HepG2 (cell line): ENCODE measurements around the gene P3R3URF. TPM values are rescaled to one million over a fixed set of nuclear protein-coding genes. Genes with fewer than 3 reads are reported as not detected.

Source experiments
- CBFB ChIP-seq: sonication (generic); formaldehyde crosslinking; IDR thresholded peaks from 2 replicates; pipeline ENCODE4 v1.4.0; 2020; ENCODE audit warnings: missing genetic modification reagents
- GATA4 ChIP-seq: sonication (generic); IDR thresholded peaks from 2 replicates; pipeline ENCODE4 v1.6.1; 2016; ENCODE audit warnings: antibody characterized with exemption, low read depth, borderline replicate concordance
- GZF1 ChIP-seq: sonication (generic); formaldehyde crosslinking; IDR thresholded peaks from 2 replicates; pipeline ENCODE4 v1.5.1; 2020; ENCODE audit warnings: mild to moderate bottlenecking, missing genetic modification reagents
- HNRNPLL ChIP-seq: fragments of 200-400 bp; formaldehyde crosslinking; IDR thresholded peaks from 2 replicates; pipeline ENCODE4 v1.6.1; 2017; ENCODE audit warnings: mild to moderate bottlenecking, low read depth, low read length; ENCODE audit not compliant: poor library complexity, severe bottlenecking
- JARID2 ChIP-seq: sonication (generic); formaldehyde crosslinking; IDR thresholded peaks from 2 replicates; pipeline ENCODE4 v1.8.1; 2023; ENCODE audit warnings: missing genetic modification reagents, inconsistent platforms; ENCODE audit not compliant: insufficient replicate concordance
- KDM1A ChIP-seq: IDR thresholded peaks from 2 replicates; pipeline ENCODE4 v1.6.1; 2016; ENCODE audit warnings: missing compliant biosample characterization
- KMT2B ChIP-seq: IDR thresholded peaks from 2 replicates; pipeline ENCODE4 v1.6.1; 2016; ENCODE audit warnings: missing genetic modification reagents, missing compliant biosample characterization
- POGZ ChIP-seq: sonication (generic); formaldehyde crosslinking; IDR thresholded peaks from 2 replicates; pipeline ENCODE4 v1.4.0; 2020; ENCODE audit warnings: mild to moderate bottlenecking, missing genetic modification reagents
- SIN3B ChIP-seq: fragments of 150-350 bp; IDR thresholded peaks from 2 replicates; pipeline ENCODE4 v1.6.1; 2014; ENCODE audit warnings: low read length
- SIX4 ChIP-seq: sonication (generic); formaldehyde crosslinking; IDR thresholded peaks from 2 replicates; pipeline ENCODE4 v1.4.0; 2020; ENCODE audit warnings: missing genetic modification reagents
- TP53 ChIP-seq: sonication (generic); formaldehyde crosslinking; conservative IDR thresholded peaks from 2 replicates; pipeline ENCODE4 v1.4.0; 2020; ENCODE audit warnings: missing genetic modification reagents
- ZFP62 ChIP-seq: sonication (generic); formaldehyde crosslinking; IDR thresholded peaks from 2 replicates; pipeline ENCODE4 v1.4.0; 2020; ENCODE audit warnings: missing genetic modification reagents
- ZNF138 ChIP-seq: sonication (generic); formaldehyde crosslinking; IDR thresholded peaks from 2 replicates; pipeline ENCODE4 v1.5.0; 2020; ENCODE audit warnings: mild to moderate bottlenecking, low read depth, missing genetic modification reagents
- ZNF160 ChIP-seq: sonication (generic); formaldehyde crosslinking; IDR thresholded peaks from 2 replicates; pipeline ENCODE4 v1.8.0; 2022; ENCODE audit warnings: mild to moderate bottlenecking, inconsistent platforms, missing genetic modification reagents
- ZNF547 ChIP-seq: sonication (generic); formaldehyde crosslinking; IDR thresholded peaks from 2 replicates; pipeline ENCODE4 v1.5.1; 2020; ENCODE audit warnings: mild to moderate bottlenecking, missing genetic modification reagents
- ZNF598 ChIP-seq: sonication (generic); formaldehyde crosslinking; IDR thresholded peaks from 2 replicates; pipeline ENCODE4 v1.5.1; 2020; ENCODE audit warnings: mild to moderate bottlenecking, missing genetic modification reagents, borderline replicate concordance
- ZNF775 ChIP-seq: sonication (generic); formaldehyde crosslinking; IDR thresholded peaks from 2 replicates; pipeline ENCODE4 v1.4.0; 2020; ENCODE audit warnings: missing genetic modification reagents, mild to moderate bottlenecking, moderate library complexity, borderline replicate concordance
- ZSCAN9 ChIP-seq: IDR thresholded peaks from 2 replicates; pipeline ENCODE4 v1.6.1; 2016; ENCODE audit warnings: borderline replicate concordance
- polyA plus RNA-seq, 8 experiments: library from polyadenylated mRNA; depleted of rRNA in 3 of 8; stranded (reverse) in 7 of 8; unstranded in 1 of 8; fragments of >200 nt; fragmentation: Illumina TruSeq in 4 of 8; extraction: Trizol in 4 of 8; gene quantifications; 2 replicates each; pipeline versions ENCODE4 v1.2.1 to v1.2.3, GENCODE V29; 2011 to 2016; ENCODE audit warnings: low read depth in 4 of 8, missing spikeins in 1 of 8, mixed read lengths in 1 of 8; ENCODE audit not compliant: insufficient read depth in 1 of 8
- total RNA-seq, 5 experiments: library from RNA; depleted of rRNA; stranded (reverse); fragments of >200 nt; fragmentation: Illumina TruSeq; extraction: Trizol; gene quantifications; 2 replicates each; pipeline ENCODE4 v1.2.3, GENCODE V29; 2016; ENCODE audit warnings: low read depth in 1 of 5
- TF ChIP-seq, protein P1 (sequence below): sonication (generic); formaldehyde crosslinking; IDR thresholded peaks from 2 replicates; pipeline ENCODE4 v1.8.0; 2022; ENCODE audit warnings: low read depth, missing genetic modification reagents
- TF ChIP-seq, protein P2 (sequence below): sonication (generic); formaldehyde crosslinking; IDR thresholded peaks from 2 replicates; pipeline ENCODE4 v1.9.0; 2021; ENCODE audit warnings: missing genetic modification reagents, borderline replicate concordance
- TF ChIP-seq, protein P3 (sequence below): sonication (generic); formaldehyde crosslinking; IDR thresholded peaks from 2 replicates; pipeline ENCODE4 v1.4.0; 2020; ENCODE audit warnings: missing genetic modification reagents
- TF ChIP-seq, protein P4 (sequence below): sonication (generic); formaldehyde crosslinking; IDR thresholded peaks from 2 replicates; pipeline ENCODE4 v1.4.0; 2020; ENCODE audit warnings: missing genetic modification reagents, mild to moderate bottlenecking, borderline replicate concordance
- TF ChIP-seq, protein P5 (sequence below): IDR thresholded peaks from 2 replicates; pipeline ENCODE4 v1.6.1; 2016; ENCODE audit warnings: missing genetic modification reagents, missing compliant biosample characterization

Gene P3R3URF
- total and polyA plus RNA-seq, 2 of the 13 experiments (the other 11 are each of a cell fraction or from before 2014, with no cell fraction given): not detected

DNA sequence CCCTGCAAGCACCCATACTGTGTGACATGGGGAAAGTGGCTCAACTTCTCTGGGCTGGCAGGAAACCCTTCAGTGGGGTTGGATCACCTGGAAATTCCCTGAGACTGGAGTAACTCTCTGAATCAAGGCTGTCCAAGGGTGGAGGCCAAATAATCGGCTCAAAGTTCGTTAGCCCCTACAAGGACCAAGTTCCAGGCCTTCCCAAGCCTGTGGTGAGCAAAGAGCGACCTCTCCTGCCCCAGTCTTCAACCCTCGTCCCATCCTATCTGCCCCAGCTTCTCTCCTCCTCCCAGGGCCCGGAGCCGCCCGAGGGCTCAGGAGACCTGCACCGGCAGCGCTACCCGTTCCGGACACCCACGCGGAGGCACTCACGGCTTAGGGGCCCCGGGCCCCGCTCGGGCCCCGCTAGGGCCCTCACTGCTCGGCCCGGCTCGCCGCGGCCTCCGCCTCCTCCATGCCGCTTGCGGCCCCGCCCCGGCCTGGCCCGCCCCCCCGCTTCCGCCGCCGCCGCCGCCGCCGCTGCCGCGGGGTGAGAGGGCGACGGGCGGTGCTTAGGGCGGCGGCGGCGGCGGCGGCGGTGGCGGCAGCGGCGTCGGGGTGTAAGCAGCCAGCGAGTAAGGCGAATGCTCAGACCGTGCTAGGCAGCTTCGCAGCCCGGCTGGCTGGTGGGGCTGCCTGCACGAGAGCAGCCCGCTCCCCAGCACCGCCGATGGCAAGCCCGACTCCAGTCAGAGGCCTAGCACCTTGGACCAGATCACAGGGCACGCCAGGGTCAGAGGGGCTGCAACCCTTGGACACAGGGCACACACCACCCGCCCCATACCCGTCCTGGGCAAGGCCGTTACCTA lies 21.9 kb upstream of the P3R3URF start, which contains the start of gene POMGNT1 (continued):
- TF ChIP-seq ZNF160 (CRISPR knock-in tag) (0 out of 2 replicates have a peak, but pooled peaks have one; percentile 46), ZNF138 (CRISPR knock-in tag) (no peak), SIN3B (no peak), ZNF547 (no peak), ZSCAN9 (CRISPR knock-in tag) (no peak), HNRNPLL (peak; percentile 27), POGZ (CRISPR knock-in tag) (peak; percentile 57; the same call in 1 of the 2 replicates), GZF1 (CRISPR knock-in tag) (no peak; the same call in 1 of the 2 replicates), GATA4 (no peak), SIX4 (CRISPR knock-in tag) (no peak), CBFB (no peak; the same call in 1 of the 2 replicates), TP53 (CRISPR knock-in tag) (0 out of 2 replicates have a peak, but pooled peaks have one; percentile 6), ZNF598 (CRISPR knock-in tag) (no peak), ZNF775 (CRISPR knock-in tag) (no peak), KMT2B (no peak; the same call in 1 of the 2 replicates), ZFP62 (CRISPR knock-in tag) (no peak), JARID2 (no peak), KDM1A (peak; percentile 89)
- TF ChIP-seq, protein P1, sequence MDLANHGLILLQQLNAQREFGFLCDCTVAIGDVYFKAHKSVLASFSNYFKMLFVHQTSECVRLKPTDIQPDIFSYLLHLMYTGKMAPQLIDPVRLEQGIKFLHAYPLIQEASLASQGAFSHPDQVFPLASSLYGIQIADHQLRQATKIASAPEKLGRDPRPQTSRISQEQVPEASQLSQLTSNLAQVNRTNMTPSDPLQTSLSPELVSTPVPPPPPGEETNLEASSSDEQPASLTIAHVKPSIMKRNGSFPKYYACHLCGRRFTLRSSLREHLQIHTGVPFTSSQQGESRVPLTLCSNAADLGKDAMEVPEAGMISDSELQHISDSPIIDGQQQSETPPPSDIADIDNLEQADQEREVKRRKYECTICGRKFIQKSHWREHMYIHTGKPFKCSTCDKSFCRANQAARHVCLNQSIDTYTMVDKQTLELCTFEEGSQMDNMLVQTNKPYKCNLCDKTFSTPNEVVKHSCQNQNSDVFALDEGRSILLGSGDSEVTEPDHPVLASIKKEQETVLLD (CRISPR knock-in tag): no peak
- TF ChIP-seq, protein P2, sequence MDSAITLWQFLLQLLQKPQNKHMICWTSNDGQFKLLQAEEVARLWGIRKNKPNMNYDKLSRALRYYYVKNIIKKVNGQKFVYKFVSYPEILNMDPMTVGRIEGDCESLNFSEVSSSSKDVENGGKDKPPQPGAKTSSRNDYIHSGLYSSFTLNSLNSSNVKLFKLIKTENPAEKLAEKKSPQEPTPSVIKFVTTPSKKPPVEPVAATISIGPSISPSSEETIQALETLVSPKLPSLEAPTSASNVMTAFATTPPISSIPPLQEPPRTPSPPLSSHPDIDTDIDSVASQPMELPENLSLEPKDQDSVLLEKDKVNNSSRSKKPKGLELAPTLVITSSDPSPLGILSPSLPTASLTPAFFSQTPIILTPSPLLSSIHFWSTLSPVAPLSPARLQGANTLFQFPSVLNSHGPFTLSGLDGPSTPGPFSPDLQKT (CRISPR knock-in tag): no peak
- TF ChIP-seq, protein P3, sequence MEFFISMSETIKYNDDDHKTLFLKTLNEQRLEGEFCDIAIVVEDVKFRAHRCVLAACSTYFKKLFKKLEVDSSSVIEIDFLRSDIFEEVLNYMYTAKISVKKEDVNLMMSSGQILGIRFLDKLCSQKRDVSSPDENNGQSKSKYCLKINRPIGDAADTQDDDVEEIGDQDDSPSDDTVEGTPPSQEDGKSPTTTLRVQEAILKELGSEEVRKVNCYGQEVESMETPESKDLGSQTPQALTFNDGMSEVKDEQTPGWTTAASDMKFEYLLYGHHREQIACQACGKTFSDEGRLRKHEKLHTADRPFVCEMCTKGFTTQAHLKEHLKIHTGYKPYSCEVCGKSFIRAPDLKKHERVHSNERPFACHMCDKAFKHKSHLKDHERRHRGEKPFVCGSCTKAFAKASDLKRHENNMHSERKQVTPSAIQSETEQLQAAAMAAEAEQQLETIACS (CRISPR knock-in tag): no peak
- TF ChIP-seq, protein P4, sequence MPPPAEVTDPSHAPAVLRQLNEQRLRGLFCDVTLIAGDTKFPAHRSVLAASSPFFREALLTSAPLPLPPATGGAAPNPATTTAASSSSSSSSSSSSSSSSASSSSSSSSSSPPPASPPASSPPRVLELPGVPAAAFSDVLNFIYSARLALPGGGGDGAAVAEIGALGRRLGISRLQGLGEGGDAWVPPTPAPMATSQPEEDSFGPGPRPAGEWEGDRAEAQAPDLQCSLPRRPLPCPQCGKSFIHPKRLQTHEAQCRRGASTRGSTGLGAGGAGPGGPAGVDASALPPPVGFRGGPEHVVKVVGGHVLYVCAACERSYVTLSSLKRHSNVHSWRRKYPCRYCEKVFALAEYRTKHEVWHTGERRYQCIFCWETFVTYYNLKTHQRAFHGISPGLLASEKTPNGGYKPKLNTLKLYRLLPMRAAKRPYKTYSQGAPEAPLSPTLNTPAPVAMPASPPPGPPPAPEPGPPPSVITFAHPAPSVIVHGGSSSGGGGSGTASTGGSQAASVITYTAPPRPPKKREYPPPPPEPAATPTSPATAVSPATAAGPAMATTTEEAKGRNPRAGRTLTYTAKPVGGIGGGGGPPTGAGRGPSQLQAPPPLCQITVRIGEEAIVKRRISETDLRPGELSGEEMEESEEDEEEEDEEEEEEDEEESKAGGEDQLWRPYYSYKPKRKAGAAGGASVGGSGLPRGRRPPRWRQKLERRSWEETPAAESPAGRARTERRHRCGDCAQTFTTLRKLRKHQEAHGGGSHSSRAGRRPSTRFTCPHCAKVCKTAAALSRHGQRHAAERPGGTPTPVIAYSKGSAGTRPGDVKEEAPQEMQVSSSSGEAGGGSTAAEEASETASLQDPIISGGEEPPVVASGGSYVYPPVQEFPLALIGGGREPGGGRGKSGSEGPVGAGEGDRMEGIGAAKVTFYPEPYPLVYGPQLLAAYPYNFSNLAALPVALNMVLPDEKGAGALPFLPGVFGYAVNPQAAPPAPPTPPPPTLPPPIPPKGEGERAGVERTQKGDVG: 0 out of 2 replicates have a peak, but pooled peaks have one; percentile 52
- TF ChIP-seq, protein P5, sequence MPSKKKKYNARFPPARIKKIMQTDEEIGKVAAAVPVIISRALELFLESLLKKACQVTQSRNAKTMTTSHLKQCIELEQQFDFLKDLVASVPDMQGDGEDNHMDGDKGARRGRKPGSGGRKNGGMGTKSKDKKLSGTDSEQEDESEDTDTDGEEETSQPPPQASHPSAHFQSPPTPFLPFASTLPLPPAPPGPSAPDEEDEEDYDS (CRISPR knock-in tag): no peak
